AG04450 (cell line): ENCODE measurements around the gene SPRED3. TPM values are rescaled to one million over a fixed set of nuclear protein-coding genes. Genes with fewer than 3 reads are reported as not detected.

Experiments used
- CTCF ChIA-PET: fragments of 300-600, 350-600 bp; formaldehyde crosslinking; extraction: SDS; loops from one replicate; lab custom pipeline; 2022; ENCODE audit warnings: antibody characterized with exemption, inconsistent platforms; lab: Charles Lee
- POLR2A ChIA-PET: fragments of 350-600 bp; formaldehyde crosslinking; extraction: SDS; loops from one replicate; lab custom pipeline; 2021; ENCODE audit warnings: antibody characterized with exemption, inconsistent platforms; lab: Yijun Ruan, JAX
- DNase-seq: peaks from one replicate; pipeline ENCODE4 v3.0.0-alpha.2; 2011; ENCODE audit warnings: low read depth, low spot score
- H3K27ac ChIP-seq: one replicate; pipeline ENCODE4 v1.5.1; 2012; ENCODE audit warnings: low read depth, low read length, control low read depth
- H3K27me3 ChIP-seq: one replicate; pipeline ENCODE4 v1.6.0; 2012; ENCODE audit warnings: low read length; ENCODE audit not compliant: control insufficient read depth, insufficient read depth
- H3K4me3 ChIP-seq: 2 replicates; pipeline ENCODE4 v1.5.1; 2011; ENCODE audit warnings: mild to moderate bottlenecking, low read depth, low read length, control low read depth
- H3K9me3 ChIP-seq: 2 replicates; pipeline ENCODE4 v1.5.1; 2012; ENCODE audit warnings: low read length; ENCODE audit not compliant: control insufficient read depth, insufficient read depth
- polyA plus RNA-seq: library from polyadenylated mRNA; depleted of rRNA; stranded (reverse); fragments of >200 nt; gene quantifications from 2 replicates; pipeline ENCODE4 v1.2.3, GENCODE V29; 2011
- TF ChIP-seq, protein P1 (sequence below): IDR thresholded peaks from 2 replicates; pipeline ENCODE4 v1.5.1; 2011; ENCODE audit warnings: low read depth, low read length, control low read depth, inconsistent platforms

Gene SPRED3
- polyA plus RNA-seq, 1 experiment: 2.5 TPM

DNA sequence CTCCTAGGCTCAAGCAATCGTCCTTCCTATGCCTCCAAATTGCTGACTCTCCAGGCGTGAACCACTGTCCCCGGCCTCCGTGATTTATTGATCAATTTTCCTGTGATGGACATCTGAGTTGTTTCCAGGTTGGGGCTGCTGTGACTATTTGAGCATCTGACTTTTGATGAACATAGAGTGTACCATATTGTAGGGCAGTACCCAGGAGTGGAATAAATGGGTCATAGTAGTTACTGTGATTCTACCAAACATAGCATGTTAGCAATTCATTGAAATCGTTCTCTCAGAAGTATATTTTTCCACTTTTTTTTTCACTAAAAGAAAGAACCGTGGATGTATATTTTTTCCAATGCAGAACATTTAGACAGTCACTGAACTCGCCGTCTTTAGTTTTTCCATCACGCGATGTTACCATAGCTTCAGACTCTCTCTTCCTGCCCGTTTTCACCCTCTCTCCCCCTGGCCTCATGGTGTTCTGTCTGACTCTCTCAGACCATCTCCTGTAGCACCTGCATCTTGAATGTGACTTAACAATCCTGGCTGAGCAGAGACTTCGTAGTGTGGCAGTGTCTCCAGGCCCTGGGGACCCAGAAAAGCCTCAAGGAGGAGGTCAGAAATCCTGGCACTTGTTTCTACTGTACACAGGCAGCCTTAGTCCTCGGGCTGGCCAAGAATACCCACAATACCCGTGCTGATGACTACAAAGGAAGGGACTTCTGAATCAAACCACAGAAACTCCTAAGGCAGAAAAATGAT, 40.7 kb downstream of the SPRED3 start:
- Histone ChIP-seq H3K9me3 (no peaks in the 10 kb centered on the region; the same call in 1 of the 2 replicates), H3K4me3 (no peak overlapping the region), H3K27ac (no peak overlapping the region), H3K27me3 (peaks cover 3% of the 10 kb centered on the region)
- no peak for DNase-seq
- TF ChIP-seq, protein P1, sequence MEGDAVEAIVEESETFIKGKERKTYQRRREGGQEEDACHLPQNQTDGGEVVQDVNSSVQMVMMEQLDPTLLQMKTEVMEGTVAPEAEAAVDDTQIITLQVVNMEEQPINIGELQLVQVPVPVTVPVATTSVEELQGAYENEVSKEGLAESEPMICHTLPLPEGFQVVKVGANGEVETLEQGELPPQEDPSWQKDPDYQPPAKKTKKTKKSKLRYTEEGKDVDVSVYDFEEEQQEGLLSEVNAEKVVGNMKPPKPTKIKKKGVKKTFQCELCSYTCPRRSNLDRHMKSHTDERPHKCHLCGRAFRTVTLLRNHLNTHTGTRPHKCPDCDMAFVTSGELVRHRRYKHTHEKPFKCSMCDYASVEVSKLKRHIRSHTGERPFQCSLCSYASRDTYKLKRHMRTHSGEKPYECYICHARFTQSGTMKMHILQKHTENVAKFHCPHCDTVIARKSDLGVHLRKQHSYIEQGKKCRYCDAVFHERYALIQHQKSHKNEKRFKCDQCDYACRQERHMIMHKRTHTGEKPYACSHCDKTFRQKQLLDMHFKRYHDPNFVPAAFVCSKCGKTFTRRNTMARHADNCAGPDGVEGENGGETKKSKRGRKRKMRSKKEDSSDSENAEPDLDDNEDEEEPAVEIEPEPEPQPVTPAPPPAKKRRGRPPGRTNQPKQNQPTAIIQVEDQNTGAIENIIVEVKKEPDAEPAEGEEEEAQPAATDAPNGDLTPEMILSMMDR: no peak
- ChIA-PET CTCF (no interaction called here), POLR2A (no interaction called here)

GRCh38 chr19:38429811-38430156, 41.3 kb downstream of the SPRED3 start:
- Histone ChIP-seq H3K4me3 (no peak overlapping the region), H3K27ac (no peak overlapping the region), H3K9me3 (no peaks in the 10 kb centered on the region; the same call in 1 of the 2 replicates), H3K27me3 (peaks cover 8% of the 10 kb centered on the region)
- ChIA-PET POLR2A (no interaction called here), CTCF (interaction anchor here (0.6 kb wide), 1 partner anchor 68 kb away, joined by 3 read pairs; no protein-coding TSS in a partner anchor)
- DNase-seq: no peak
- TF ChIP-seq, protein P1: no peak

- POLR2A ChIA-PET: no interaction called here
- DNase-seq: no peak
- TF ChIP-seq, protein P1: no peak
- Histone ChIP-seq H3K27ac (no peak overlapping the region), H3K9me3 (no peaks in the 10 kb centered on the region; the same call in 1 of the 2 replicates), H3K4me3 (no peak overlapping the region), H3K27me3 (peaks cover 8% of the 10 kb centered on the region)
- CTCF ChIA-PET: no interaction called here
Observed at GRCh38 chr19:38430931-38431330, 42.4 kb downstream of the SPRED3 start.

DNA sequence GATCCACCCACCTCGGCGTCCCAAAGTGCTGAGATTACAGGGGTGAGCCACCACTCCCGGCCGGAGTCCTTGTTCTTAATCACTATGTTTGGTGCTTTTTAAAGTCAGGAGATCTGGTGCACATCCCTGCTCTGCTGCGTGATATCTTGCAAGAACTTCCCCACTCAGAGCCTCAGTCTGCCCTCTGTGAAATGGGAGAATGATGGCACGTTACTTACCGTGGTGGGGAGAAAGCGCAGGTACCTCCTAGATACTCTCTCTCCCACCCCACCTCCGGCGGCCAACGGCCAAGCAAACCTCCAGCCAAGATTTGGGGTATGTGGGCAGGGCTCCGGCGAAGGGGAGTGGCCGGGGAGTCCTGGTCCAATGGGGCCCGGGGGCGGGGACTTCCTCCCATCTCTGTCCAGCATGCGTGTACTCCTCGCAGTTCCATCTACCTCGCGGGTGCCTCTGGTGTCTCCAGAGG, 44.8 kb downstream of the SPRED3 start, which contains the start of gene RYR1:
RYR1 (plus strand) TSS at position 424 of the 466 bp plus-strand sequence. CDS start 139 bp downstream, outside the sequence.
- CTCF ChIA-PET: no interaction called here
- POLR2A ChIA-PET: no interaction called here
- TF ChIP-seq, protein P1: no peak
- Histone ChIP-seq H3K27ac (no peak within 1 kb of the TSS), H3K27me3 (peaks cover 8% of the 10 kb centered on the region), H3K4me3 (no peak within 1 kb of the TSS), H3K9me3 (no peaks in the 10 kb centered on the region; the same call in 1 of the 2 replicates)
- DNase-seq: no peak

DNA sequence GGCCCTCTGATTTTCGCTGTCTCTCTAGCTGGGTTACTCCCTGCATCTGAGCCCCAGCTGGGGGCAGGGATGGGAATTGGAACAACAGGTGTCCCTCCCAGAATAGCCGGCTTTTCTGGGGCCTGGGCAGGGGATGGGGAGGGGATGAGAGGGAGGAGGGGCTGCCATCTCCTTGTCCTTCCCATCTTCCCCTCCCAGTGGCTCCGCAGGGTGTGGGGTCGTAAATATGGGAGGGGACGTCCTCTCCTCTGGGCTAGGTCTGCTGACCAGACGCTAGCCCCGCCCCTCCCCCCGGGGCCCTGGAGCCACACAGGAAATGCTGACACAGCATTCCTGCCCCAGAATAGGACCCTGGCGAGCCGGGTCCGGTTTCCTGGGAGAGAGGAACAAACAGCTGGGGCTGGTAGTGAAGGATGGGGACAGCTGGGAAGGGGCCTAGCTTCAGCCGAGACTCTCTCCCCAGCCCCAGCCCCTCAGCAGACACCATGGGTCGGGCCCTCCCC, 46.1 kb downstream of the SPRED3 start:
- CTCF ChIA-PET: no interaction called here
- no peak for DNase-seq
- TF ChIP-seq, protein P1: no peak
- POLR2A ChIA-PET: no interaction called here
- Histone ChIP-seq H3K4me3 (no peak overlapping the region), H3K27me3 (peaks cover 8% of the 10 kb centered on the region), H3K9me3 (no peaks in the 10 kb centered on the region; the same call in 1 of the 2 replicates), H3K27ac (no peak overlapping the region)
